ENCODE measurements around the gene SFXN3. TPM values are rescaled to one million over a fixed set of nuclear protein-coding genes. Genes with fewer than 3 reads are reported as not detected.

SFXN3 gene
- total and polyA plus RNA-seq, 2 of the 13 experiments (the other 11 are each of a cell fraction or from before 2014, with no cell fraction given) = 16.8 to 71.5 TPM

DNA sequence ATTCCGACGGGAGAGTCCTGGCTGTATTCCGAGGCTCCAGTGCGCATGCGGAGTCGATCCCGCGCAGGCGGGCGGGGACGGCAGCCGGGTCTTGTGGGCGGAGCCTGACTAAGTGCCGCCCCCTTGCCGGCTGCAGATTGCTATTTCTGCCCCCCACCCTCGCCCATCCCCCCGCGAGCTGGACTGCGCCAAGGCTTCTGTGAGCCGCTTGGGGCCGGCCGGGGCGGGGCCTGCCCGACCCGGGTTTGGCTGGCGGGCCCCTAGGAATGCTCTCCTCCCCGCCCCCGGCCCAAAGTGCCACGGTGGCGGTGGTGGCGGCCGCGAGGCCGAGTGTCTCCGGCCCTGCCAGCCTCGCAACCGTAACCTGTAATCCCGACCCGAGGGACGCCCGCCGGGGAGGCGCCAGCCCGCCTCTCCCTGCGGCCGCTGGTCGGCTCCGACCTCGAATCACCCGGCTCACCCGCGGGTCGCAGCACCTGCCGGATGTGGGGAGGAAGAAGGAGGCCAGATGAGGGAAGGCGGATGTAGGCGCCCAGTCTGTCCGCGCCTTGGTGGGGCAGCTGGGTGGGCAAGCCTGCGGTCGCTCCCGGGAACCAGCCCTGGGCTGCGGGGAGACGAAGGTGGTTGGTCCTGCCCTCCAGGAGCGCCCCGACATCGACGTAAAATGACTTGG lies 30.1 kb downstream of the SFXN3 start (continued):
- TF ChIP-seq POGZ (CRISPR knock-in tag; IDR thresholded peaks at IDR 0.05) (peak; percentile 9; the same call in 1 of the 2 replicates), ZNF546 (CRISPR knock-in tag; conservative IDR thresholded peaks at IDR 0.05) (peak; percentile 32; the same call in 1 of the 2 replicates), EP300 (IDR thresholded peaks at IDR 0.05; ENCODE audit: low read depth in 2 of 2, low read length in 2 of 2) (peak; percentile 58 to 62; a peak in 2 of 4 replicates), EP300 (CRISPR knock-in tag; IDR thresholded peaks at IDR 0.05; ENCODE audit: borderline replicate concordance) (no peak), BHLHE40 (IDR thresholded peaks at IDR 0.05; ENCODE audit: low read length) (no peak), SRSF4 (IDR thresholded peaks at IDR 0.05; ENCODE audit: low read depth, low read length, poor library complexity, severe bottlenecking) (peak; percentile 87), NR2C2 (CRISPR knock-in tag; IDR thresholded peaks at IDR 0.05; ENCODE audit: borderline replicate concordance) (peak; percentile 56), SMARCE1 (IDR thresholded peaks at IDR 0.05; ENCODE audit: borderline replicate concordance) (no peak), ZFP82 (CRISPR knock-in tag; IDR thresholded peaks at IDR 0.05; ENCODE audit: borderline replicate concordance) (peak; percentile 96; the same call in 1 of the 2 replicates), ZNF354B (CRISPR knock-in tag; IDR thresholded peaks at IDR 0.05) (no peak)
- TF ChIP-seq, protein P1, sequence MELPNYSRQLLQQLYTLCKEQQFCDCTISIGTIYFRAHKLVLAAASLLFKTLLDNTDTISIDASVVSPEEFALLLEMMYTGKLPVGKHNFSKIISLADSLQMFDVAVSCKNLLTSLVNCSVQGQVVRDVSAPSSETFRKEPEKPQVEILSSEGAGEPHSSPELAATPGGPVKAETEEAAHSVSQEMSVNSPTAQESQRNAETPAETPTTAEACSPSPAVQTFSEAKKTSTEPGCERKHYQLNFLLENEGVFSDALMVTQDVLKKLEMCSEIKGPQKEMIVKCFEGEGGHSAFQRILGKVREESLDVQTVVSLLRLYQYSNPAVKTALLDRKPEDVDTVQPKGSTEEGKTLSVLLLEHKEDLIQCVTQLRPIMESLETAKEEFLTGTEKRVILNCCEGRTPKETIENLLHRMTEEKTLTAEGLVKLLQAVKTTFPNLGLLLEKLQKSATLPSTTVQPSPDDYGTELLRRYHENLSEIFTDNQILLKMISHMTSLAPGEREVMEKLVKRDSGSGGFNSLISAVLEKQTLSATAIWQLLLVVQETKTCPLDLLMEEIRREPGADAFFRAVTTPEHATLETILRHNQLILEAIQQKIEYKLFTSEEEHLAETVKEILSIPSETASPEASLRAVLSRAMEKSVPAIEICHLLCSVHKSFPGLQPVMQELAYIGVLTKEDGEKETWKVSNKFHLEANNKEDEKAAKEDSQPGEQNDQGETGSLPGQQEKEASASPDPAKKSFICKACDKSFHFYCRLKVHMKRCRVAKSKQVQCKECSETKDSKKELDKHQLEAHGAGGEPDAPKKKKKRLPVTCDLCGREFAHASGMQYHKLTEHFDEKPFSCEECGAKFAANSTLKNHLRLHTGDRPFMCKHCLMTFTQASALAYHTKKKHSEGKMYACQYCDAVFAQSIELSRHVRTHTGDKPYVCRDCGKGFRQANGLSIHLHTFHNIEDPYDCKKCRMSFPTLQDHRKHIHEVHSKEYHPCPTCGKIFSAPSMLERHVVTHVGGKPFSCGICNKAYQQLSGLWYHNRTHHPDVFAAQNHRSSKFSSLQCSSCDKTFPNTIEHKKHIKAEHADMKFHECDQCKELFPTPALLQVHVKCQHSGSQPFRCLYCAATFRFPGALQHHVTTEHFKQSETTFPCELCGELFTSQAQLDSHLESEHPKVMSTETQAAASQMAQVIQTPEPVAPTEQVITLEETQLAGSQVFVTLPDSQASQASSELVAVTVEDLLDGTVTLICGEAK (IDR thresholded peaks at IDR 0.05) = no peak
- TF ChIP-seq, protein P1 (CRISPR knock-in tag; IDR thresholded peaks at IDR 0.05) = peak; percentile 68
- TF ChIP-seq, protein P2, sequence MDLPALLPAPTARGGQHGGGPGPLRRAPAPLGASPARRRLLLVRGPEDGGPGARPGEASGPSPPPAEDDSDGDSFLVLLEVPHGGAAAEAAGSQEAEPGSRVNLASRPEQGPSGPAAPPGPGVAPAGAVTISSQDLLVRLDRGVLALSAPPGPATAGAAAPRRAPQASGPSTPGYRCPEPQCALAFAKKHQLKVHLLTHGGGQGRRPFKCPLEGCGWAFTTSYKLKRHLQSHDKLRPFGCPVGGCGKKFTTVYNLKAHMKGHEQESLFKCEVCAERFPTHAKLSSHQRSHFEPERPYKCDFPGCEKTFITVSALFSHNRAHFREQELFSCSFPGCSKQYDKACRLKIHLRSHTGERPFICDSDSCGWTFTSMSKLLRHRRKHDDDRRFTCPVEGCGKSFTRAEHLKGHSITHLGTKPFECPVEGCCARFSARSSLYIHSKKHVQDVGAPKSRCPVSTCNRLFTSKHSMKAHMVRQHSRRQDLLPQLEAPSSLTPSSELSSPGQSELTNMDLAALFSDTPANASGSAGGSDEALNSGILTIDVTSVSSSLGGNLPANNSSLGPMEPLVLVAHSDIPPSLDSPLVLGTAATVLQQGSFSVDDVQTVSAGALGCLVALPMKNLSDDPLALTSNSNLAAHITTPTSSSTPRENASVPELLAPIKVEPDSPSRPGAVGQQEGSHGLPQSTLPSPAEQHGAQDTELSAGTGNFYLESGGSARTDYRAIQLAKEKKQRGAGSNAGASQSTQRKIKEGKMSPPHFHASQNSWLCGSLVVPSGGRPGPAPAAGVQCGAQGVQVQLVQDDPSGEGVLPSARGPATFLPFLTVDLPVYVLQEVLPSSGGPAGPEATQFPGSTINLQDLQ (CRISPR knock-in tag; IDR thresholded peaks at IDR 0.05) = peak; percentile 78; the same call in 1 of the 2 replicates
